ENCODE data around the gene ADPRHL1. TPM values are rescaled to one million over a fixed set of nuclear protein-coding genes. Genes with fewer than 3 reads are reported as not detected.

ADPRHL1 gene
- total RNA-seq, 1 donor from 2014 or later: 2.8 TPM

- Mint-ChIP-seq H3K4me1 (no peaks in the 10 kb centered on the region), H3K36me3 (ENCODE audit: low read depth) (no peaks in the 10 kb centered on the region), H3K4me3 (no peak overlapping the region)
Observed at GRCh38 chr13:113398963-113399754, 54.1 kb downstream of the ADPRHL1 start.

GRCh38 chr13:113397608-113398425 lies 55.5 kb downstream of the ADPRHL1 start:
- H3K36me3 Mint-ChIP-seq (ENCODE audit: low read depth): no peaks in the 10 kb centered on the region
- no peak for DNase-seq (ENCODE audit: low read depth, low spot score)
- H3K9me3 Mint-ChIP-seq: no peaks in the 10 kb centered on the region
- H3K27ac Mint-ChIP-seq (ENCODE audit: unreplicated experiment): no peak overlapping the region
- H3K4me1 Mint-ChIP-seq: peaks cover 5% of the 10 kb centered on the region
- H3K27me3 Mint-ChIP-seq (ENCODE audit: low read depth): no peaks in the 10 kb centered on the region
- TF ChIP-seq, protein P1, sequence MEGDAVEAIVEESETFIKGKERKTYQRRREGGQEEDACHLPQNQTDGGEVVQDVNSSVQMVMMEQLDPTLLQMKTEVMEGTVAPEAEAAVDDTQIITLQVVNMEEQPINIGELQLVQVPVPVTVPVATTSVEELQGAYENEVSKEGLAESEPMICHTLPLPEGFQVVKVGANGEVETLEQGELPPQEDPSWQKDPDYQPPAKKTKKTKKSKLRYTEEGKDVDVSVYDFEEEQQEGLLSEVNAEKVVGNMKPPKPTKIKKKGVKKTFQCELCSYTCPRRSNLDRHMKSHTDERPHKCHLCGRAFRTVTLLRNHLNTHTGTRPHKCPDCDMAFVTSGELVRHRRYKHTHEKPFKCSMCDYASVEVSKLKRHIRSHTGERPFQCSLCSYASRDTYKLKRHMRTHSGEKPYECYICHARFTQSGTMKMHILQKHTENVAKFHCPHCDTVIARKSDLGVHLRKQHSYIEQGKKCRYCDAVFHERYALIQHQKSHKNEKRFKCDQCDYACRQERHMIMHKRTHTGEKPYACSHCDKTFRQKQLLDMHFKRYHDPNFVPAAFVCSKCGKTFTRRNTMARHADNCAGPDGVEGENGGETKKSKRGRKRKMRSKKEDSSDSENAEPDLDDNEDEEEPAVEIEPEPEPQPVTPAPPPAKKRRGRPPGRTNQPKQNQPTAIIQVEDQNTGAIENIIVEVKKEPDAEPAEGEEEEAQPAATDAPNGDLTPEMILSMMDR (conservative IDR thresholded peaks at IDR 0.05): no peak
- H3K4me3 Mint-ChIP-seq: no peak overlapping the region

More at GRCh38 chr13:113398963-113399754, 54.1 kb downstream of the ADPRHL1 start:
- H3K9me3 Mint-ChIP-seq: no peaks in the 10 kb centered on the region
- peak overlapping the region; percentile 83 for H3K27ac Mint-ChIP-seq (ENCODE audit: unreplicated experiment)
- TF ChIP-seq, protein P1 (conservative IDR thresholded peaks at IDR 0.05): no peak
- DNase-seq (ENCODE audit: low read depth, low spot score): no peak
- H3K27me3 Mint-ChIP-seq (ENCODE audit: low read depth): no peaks in the 10 kb centered on the region

- H3K4me3 Mint-ChIP-seq: peak overlapping the region; percentile 65
- H3K9me3 Mint-ChIP-seq: peaks cover 8% of the 10 kb centered on the region
- H3K36me3 Mint-ChIP-seq (ENCODE audit: low read depth): peaks cover 2% of the 10 kb centered on the region
- H3K27me3 Mint-ChIP-seq (ENCODE audit: low read depth): peaks cover 5% of the 10 kb centered on the region
- H3K4me1 Mint-ChIP-seq: peaks cover 5% of the 10 kb centered on the region
- no peak overlapping the region for H3K27ac Mint-ChIP-seq (ENCODE audit: unreplicated experiment)
- DNase-seq (ENCODE audit: low read depth, low spot score): no peak
- TF ChIP-seq, protein P1 (conservative IDR thresholded peaks at IDR 0.05): peak; percentile 39
Observed at GRCh38 chr13:113394339-113394640, 59.0 kb downstream of the ADPRHL1 start.

DNA sequence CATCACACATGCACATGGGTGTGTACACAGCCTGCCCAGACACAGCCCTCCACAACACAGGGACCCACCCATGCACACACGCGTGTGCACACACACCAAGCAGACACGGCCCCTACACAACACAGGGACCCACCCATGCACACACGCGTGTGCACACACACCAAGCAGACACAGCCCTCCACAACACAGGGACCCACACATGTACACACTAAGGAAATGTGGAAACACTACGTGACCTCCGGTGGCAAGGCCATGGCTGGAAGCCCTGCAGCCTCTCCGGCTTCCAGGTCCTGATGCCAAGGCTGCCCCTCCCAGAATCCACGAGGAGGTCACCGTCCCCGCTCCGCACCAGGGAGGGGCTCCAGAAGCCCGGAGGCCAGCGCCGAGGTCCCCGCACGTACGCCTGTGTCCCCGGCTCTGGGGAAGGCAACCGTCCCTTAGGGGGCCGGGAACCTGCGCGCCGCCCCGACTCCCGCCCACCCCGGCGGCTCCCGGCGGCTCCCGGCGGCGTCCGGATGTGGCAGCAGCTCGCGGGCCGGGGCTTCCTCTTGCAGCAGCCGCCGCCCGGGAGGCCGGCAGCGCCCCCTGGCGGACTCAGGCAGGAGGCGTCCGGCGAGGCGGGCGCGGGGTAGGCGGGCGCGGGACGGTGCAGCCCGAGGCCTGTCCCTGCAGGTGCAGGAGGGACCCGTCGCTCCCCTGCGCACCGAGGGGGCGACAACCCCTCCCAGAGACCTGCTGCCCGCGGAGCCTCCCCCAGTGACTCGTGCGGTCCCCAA lies 59.5 kb downstream of the ADPRHL1 start:
- Mint-ChIP-seq H3K9me3 (peaks cover 8% of the 10 kb centered on the region), H3K27ac (ENCODE audit: unreplicated experiment) (peak overlapping the region; percentile 96), H3K27me3 (ENCODE audit: low read depth) (peaks cover 5% of the 10 kb centered on the region), H3K4me1 (peaks cover 5% of the 10 kb centered on the region), H3K4me3 (peak overlapping the region; percentile 92), H3K36me3 (ENCODE audit: low read depth) (peaks cover 2% of the 10 kb centered on the region)
- peak; percentile 79 for DNase-seq (ENCODE audit: low read depth, low spot score)
- TF ChIP-seq, protein P1 (conservative IDR thresholded peaks at IDR 0.05): peak; percentile 92

- Mint-ChIP-seq H3K36me3 (ENCODE audit: low read depth) (peaks cover 2% of the 10 kb centered on the region), H3K27me3 (ENCODE audit: low read depth) (peaks cover 5% of the 10 kb centered on the region), H3K9me3 (peaks cover 8% of the 10 kb centered on the region), H3K27ac (ENCODE audit: unreplicated experiment) (peak overlapping the region; percentile 96), H3K4me1 (peaks cover 5% of the 10 kb centered on the region), H3K4me3 (peak overlapping the region; percentile 92)
- no peak for DNase-seq (ENCODE audit: low read depth, low spot score)
- TF ChIP-seq, protein P1 (conservative IDR thresholded peaks at IDR 0.05): no peak
Observed at GRCh38 chr13:113393226-113393562, 60.1 kb downstream of the ADPRHL1 start.

Measured in neural crest cell (in vitro differentiated cells).